ENCODE results near the gene FARSA. TPM values are rescaled to one million over a fixed set of nuclear protein-coding genes. Genes with fewer than 3 reads are reported as not detected.
A peak's percentile ranks its signal among the peaks of the same experiment; 100 is the strongest.

Gene FARSA
- total and polyA plus RNA-seq, 10 of the 15 experiments (the other 5 are each of a cell fraction or from before 2014, with no cell fraction given): 20.3 to 212 (median 76.4) TPM

DNA sequence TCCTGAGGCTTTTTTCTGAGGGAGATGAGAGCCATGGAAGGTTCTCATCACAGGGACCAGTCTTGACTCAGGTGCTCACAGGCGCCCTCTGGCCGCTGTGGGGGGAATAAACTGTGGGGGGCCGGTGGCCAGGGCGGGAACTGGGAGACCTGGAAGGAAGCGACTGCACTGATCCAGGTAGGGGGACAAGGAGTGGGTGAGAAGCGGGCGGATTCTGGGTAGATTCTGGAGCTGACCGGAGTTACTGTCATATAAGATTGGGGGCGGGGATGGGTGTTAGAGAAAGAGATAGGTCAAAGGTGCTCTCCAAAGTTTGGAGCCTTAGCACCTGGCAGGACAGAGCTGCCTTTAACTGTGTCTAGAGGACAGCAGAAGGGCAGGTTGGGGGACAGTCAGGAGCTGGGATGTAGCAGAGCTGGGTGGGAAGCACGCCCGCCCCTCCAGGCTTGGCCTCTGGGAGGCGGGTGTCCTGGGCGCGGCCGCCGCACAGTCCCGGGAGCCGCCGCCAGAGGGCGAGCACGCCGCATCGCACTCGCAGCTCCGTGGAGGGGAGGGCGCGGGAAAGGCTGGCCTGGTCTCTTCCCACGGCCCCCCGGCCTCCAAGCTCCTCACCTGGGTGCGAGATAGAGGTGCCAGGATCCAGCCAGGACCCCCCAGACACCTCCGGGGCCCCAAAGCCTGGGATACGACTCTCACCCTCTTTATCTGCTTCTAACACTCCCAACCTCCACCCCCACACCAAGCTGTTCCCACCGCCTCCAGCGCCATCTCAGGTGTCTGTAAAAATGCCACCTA lies 31.7 kb upstream of the FARSA start:
- under 1% methylated on average over 34 of the region's 34 CpGs for WGBS (ENCODE audit: insufficient coverage, insufficient replicate concordance, low lambda C conversion rate, missing lambda C conversion rate)
- no TSS peak for BruUV-seq (replicated peaks)
- H3K4me2 ChIP-seq (ENCODE audit: control insufficient read depth, insufficient read depth): peak overlapping the region; percentile 100
- no peaks in the 10 kb centered on the region for H3K36me3 ChIP-seq (ENCODE audit: control insufficient read depth in 2 of 2, insufficient read depth in 2 of 2, low read length in 1 of 2)
- peak overlapping the region; percentile 64; the same call in 1 of the 2 replicates for H3K4me3 ChIP-seq
- H3K4me1 ChIP-seq (ENCODE audit: control insufficient read depth, insufficient read depth, low read length): 0 out of 2 replicates have a peak, but pooled peaks cover 3% of the 10 kb centered on the region
- no peaks in the 10 kb centered on the region for H3K79me2 ChIP-seq (ENCODE audit: control insufficient read depth, insufficient read depth, low read length)
- intact Hi-C loops (cut with micrococcal nuclease; ENCODE audit: unreplicated experiment): loop anchor here (1.0 kb wide), 1 partner anchor 80 kb away; no protein-coding TSS in a partner anchor
- peak overlapping the region; percentile 99 for H2AFZ ChIP-seq (ENCODE audit: control insufficient read depth, low read depth, low read length)
- H4K20me1 ChIP-seq (ENCODE audit: control insufficient read depth, insufficient read depth): no peaks in the 10 kb centered on the region
- SMC1A ChIA-PET (ENCODE audit: uncharacterized antibody, unreplicated experiment): interaction anchor here (0.7 to 2.0 kb wide), 21 partner anchors 9 to 187 kb away, joined by 3 to 29 read pairs (median 5); partner anchors contain the start of genes DNASE2, GADD45GIP1, GCDH and KLF1
- H3K9ac ChIP-seq (ENCODE audit: control insufficient read depth, insufficient read depth, low read length): peak overlapping the region; percentile 55; the same call in 1 of the 2 replicates
- FAIRE-seq (peak; percentile 83), DNase-seq (ENCODE audit: low read depth, low spot score) (peak; percentile 39), ATAC-seq (peak; percentile 99)
- no peaks in the 10 kb centered on the region for H3K9me3 ChIP-seq (replicated peaks; ENCODE audit: control insufficient read depth, insufficient read depth, low read length)
- POLR2A ChIA-PET: interaction anchor here (0.6 to 2.6 kb wide), 8 partner anchors 10 to 86 kb away, joined by 3 to 11 read pairs (median 4); partner anchors contain the start of genes DNASE2 and GCDH
- H3K27ac ChIP-seq (ENCODE audit: control insufficient read depth, insufficient read depth): peak overlapping the region; percentile 2; the same call in 1 of the 2 replicates
- H3K27me3 ChIP-seq (replicated peaks in 1 of 2; ENCODE audit: control insufficient read depth in 2 of 2, insufficient read depth in 2 of 2, low read length in 1 of 2): no peaks in the 10 kb centered on the region
- CTCF ChIA-PET: interaction anchor here (0.6 to 7.0 kb wide), 65 partner anchors 10 to 312 kb away, joined by 3 to 182 read pairs (median 6); partner anchors contain the start of genes DNASE2, FARSA, GADD45GIP1 and GCDH
- RAD21 ChIA-PET (ENCODE audit: unreplicated experiment): interaction anchor here (0.6 to 2.9 kb wide), 32 partner anchors 9 to 296 kb away, joined by 3 to 31 read pairs (median 4); partner anchors contain the start of genes CALR, DNASE2, FARSA and GCDH
- in situ Hi-C loops (cut with MboI): no loop called here
- TF ChIP-seq, protein P1, sequence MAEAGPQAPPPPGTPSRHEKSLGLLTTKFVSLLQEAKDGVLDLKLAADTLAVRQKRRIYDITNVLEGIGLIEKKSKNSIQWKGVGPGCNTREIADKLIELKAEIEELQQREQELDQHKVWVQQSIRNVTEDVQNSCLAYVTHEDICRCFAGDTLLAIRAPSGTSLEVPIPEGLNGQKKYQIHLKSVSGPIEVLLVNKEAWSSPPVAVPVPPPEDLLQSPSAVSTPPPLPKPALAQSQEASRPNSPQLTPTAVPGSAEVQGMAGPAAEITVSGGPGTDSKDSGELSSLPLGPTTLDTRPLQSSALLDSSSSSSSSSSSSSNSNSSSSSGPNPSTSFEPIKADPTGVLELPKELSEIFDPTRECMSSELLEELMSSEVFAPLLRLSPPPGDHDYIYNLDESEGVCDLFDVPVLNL (IDR thresholded peaks at IDR 0.05; ENCODE audit: low read depth, low read length): peak; percentile 60
- TF ChIP-seq RUNX3 (IDR thresholded peaks at IDR 0.05; ENCODE audit: low read length): 0 out of 2 replicates have a peak, but pooled peaks have one; percentile 30
- TF ChIP-seq SMAD1 (IDR thresholded peaks at IDR 0.05; ENCODE audit: low read depth, partially characterized antibody): no peak
- peak; percentile 74 to 75 for TF ChIP-seq IKZF2 (IDR thresholded peaks at IDR 0.05)
- peak; percentile 90 for TF ChIP-seq LARP7 (IDR thresholded peaks at IDR 0.05)
- TF ChIP-seq, protein P2, sequence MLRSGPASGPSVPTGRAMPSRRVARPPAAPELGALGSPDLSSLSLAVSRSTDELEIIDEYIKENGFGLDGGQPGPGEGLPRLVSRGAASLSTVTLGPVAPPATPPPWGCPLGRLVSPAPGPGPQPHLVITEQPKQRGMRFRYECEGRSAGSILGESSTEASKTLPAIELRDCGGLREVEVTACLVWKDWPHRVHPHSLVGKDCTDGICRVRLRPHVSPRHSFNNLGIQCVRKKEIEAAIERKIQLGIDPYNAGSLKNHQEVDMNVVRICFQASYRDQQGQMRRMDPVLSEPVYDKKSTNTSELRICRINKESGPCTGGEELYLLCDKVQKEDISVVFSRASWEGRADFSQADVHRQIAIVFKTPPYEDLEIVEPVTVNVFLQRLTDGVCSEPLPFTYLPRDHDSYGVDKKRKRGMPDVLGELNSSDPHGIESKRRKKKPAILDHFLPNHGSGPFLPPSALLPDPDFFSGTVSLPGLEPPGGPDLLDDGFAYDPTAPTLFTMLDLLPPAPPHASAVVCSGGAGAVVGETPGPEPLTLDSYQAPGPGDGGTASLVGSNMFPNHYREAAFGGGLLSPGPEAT (IDR thresholded peaks at IDR 0.05; ENCODE audit: low read depth): 0 out of 2 replicates have a peak, but pooled peaks have one; percentile 26
- TF ChIP-seq, protein P3, sequence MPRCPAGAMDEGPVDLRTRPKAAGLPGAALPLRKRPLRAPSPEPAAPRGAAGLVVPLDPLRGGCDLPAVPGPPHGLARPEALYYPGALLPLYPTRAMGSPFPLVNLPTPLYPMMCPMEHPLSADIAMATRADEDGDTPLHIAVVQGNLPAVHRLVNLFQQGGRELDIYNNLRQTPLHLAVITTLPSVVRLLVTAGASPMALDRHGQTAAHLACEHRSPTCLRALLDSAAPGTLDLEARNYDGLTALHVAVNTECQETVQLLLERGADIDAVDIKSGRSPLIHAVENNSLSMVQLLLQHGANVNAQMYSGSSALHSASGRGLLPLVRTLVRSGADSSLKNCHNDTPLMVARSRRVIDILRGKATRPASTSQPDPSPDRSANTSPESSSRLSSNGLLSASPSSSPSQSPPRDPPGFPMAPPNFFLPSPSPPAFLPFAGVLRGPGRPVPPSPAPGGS (IDR thresholded peaks at IDR 0.05; ENCODE audit: borderline replicate concordance, insufficient read depth, low read depth, low read length, poor library complexity, severe bottlenecking): no peak
- peak; percentile 81 for TF ChIP-seq DPF2 (IDR thresholded peaks at IDR 0.05)
- peak; percentile 61 for TF ChIP-seq NBN (IDR thresholded peaks at IDR 0.05)
- peak; percentile 34 for TF ChIP-seq HCFC1 (IDR thresholded peaks at IDR 0.05; ENCODE audit: low read length)
- TF ChIP-seq, protein P4, sequence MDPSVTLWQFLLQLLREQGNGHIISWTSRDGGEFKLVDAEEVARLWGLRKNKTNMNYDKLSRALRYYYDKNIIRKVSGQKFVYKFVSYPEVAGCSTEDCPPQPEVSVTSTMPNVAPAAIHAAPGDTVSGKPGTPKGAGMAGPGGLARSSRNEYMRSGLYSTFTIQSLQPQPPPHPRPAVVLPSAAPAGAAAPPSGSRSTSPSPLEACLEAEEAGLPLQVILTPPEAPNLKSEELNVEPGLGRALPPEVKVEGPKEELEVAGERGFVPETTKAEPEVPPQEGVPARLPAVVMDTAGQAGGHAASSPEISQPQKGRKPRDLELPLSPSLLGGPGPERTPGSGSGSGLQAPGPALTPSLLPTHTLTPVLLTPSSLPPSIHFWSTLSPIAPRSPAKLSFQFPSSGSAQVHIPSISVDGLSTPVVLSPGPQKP (IDR thresholded peaks at IDR 0.05; ENCODE audit: low read depth, low read length): no peak
- TF ChIP-seq EED (IDR thresholded peaks at IDR 0.05; ENCODE audit: low read depth): peak; percentile 28; the same call in 1 of the 2 replicates
- TF ChIP-seq EGR1 (IDR thresholded peaks at IDR 0.05; ENCODE audit: borderline replicate concordance in 1 of 2, low read depth in 2 of 2, low read length in 2 of 2): peak in 1 of 2 experiments; percentile 34; a peak in 1 of 3 replicates
- TF ChIP-seq, protein P5, sequence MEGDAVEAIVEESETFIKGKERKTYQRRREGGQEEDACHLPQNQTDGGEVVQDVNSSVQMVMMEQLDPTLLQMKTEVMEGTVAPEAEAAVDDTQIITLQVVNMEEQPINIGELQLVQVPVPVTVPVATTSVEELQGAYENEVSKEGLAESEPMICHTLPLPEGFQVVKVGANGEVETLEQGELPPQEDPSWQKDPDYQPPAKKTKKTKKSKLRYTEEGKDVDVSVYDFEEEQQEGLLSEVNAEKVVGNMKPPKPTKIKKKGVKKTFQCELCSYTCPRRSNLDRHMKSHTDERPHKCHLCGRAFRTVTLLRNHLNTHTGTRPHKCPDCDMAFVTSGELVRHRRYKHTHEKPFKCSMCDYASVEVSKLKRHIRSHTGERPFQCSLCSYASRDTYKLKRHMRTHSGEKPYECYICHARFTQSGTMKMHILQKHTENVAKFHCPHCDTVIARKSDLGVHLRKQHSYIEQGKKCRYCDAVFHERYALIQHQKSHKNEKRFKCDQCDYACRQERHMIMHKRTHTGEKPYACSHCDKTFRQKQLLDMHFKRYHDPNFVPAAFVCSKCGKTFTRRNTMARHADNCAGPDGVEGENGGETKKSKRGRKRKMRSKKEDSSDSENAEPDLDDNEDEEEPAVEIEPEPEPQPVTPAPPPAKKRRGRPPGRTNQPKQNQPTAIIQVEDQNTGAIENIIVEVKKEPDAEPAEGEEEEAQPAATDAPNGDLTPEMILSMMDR (IDR thresholded peaks at IDR 0.05 in 2 of 3, conservative IDR thresholded peaks at IDR 0.05 in 1 of 3; ENCODE audit: control insufficient read depth in 2 of 3, extremely low read depth in 1 of 3, insufficient read depth in 1 of 3, low read depth in 3 of 3, low read length in 3 of 3): peak; percentile 81 to 99 (median 97)

Data from GM12878 (cell line).